GM12878 (cell line): ENCODE measurements around the gene CHRNA5. TPM values are rescaled to one million over a fixed set of nuclear protein-coding genes. Genes with fewer than 3 reads are reported as not detected.

Experiments
- ATAC-seq: fragments of 200-7000 bp; cut with Tn5 transposase; 3 replicates; pipeline ENCODE4 v1.9.1; 2020; ENCODE audit warnings: mild to moderate bottlenecking, moderate library complexity
- BruUV-seq: library from RNA; stranded (reverse); fragments of 400-500 nt; replicated peaks from 2 replicates; lab custom pipeline; 2021; lab: Mats Ljungman, UMichigan
- CTCF ChIA-PET: fragments of 300-600 bp; sonication (Branson Sonifier 250); formaldehyde crosslinking; extraction: SDS; loops from one replicate; lab custom pipeline; 2021; ENCODE audit warnings: inconsistent platforms; lab: Yijun Ruan, JAX
- POLR2A ChIA-PET: fragments of 350-600 bp; formaldehyde crosslinking; extraction: SDS; loops from one replicate; lab custom pipeline; 2021; ENCODE audit warnings: inconsistent platforms; lab: Charles Lee
- RAD21 ChIA-PET: fragments of 300-600 bp; sonication (Branson Sonifier 250); formaldehyde crosslinking; loops from one replicate; lab custom pipeline; 2023; ENCODE audit warnings: antibody characterized with exemption; ENCODE audit not compliant: unreplicated experiment; lab: Charles Lee
- SMC1A ChIA-PET: fragments of 300-600 bp; sonication (Branson Sonifier 250); formaldehyde crosslinking; loops from one replicate; lab custom pipeline; 2023; ENCODE audit not compliant: unreplicated experiment, uncharacterized antibody; lab: Charles Lee
- DNase-seq: peaks from one replicate; pipeline ENCODE4 v3.0.0-alpha.2; 2011; ENCODE audit warnings: low read depth, low spot score
- FAIRE-seq: peaks from 3 replicates; lab custom pipeline; 2011; peaks lifted over from hg19 to GRCh38; lab: Jason Lieb, UNC
- H2AFZ ChIP-seq: 2 replicates; pipeline ENCODE4 v1.6.0; 2011; ENCODE audit warnings: low read depth, low read length, control low read depth; ENCODE audit not compliant: control insufficient read depth
- H3K27ac ChIP-seq: 2 replicates; pipeline ENCODE4 v1.5.1; 2011; ENCODE audit warnings: control low read depth; ENCODE audit not compliant: control insufficient read depth, insufficient read depth
- H3K27me3 ChIP-seq, 2 experiments: replicated peaks in 1 of 2; 2 replicates each; pipeline versions ENCODE4 v1.6.0 to v1.6.1; 2011; ENCODE audit warnings: low read length in 1 of 2; ENCODE audit not compliant: control insufficient read depth in 2 of 2, insufficient read depth in 2 of 2
- H3K36me3 ChIP-seq, 2 experiments: 2 replicates each; pipeline ENCODE4 v1.5.1; 2011; ENCODE audit warnings: low read length in 1 of 2; ENCODE audit not compliant: control insufficient read depth in 2 of 2, insufficient read depth in 2 of 2
- H3K4me1 ChIP-seq: 2 replicates; pipeline ENCODE4 v1.6.1; 2011; ENCODE audit warnings: mild to moderate bottlenecking, low read length, moderate library complexity, mixed read lengths; ENCODE audit not compliant: control insufficient read depth, insufficient read depth
- H3K4me2 ChIP-seq: 2 replicates; pipeline ENCODE4 v1.6.0; 2011; ENCODE audit warnings: control low read depth; ENCODE audit not compliant: control insufficient read depth, insufficient read depth
- H3K4me3 ChIP-seq: fragments of 200-600 bp; sonication (generic); 2 replicates; pipeline ENCODE4 v1.5.1; 2016
- H3K79me2 ChIP-seq: 2 replicates; pipeline ENCODE4 v1.6.0; 2011; ENCODE audit warnings: low read length; ENCODE audit not compliant: control insufficient read depth, insufficient read depth
- H3K9ac ChIP-seq: 2 replicates; pipeline ENCODE4 v1.8.0; 2011; ENCODE audit warnings: low read length, control low read depth, mixed read lengths; ENCODE audit not compliant: control insufficient read depth, insufficient read depth
- H3K9me3 ChIP-seq: replicated peaks from 3 replicates; pipeline ENCODE4 v1.5.1; 2011; ENCODE audit warnings: mild to moderate bottlenecking, low read length; ENCODE audit not compliant: control insufficient read depth, insufficient read depth
- H4K20me1 ChIP-seq: 2 replicates; pipeline ENCODE4 v1.6.0; 2011; ENCODE audit not compliant: control insufficient read depth, insufficient read depth
- ATF7 ChIP-seq: fragments of 450-650 bp; IDR thresholded peaks from 2 replicates; pipeline ENCODE4 v1.6.1; 2016; ENCODE audit warnings: low read depth, mild to moderate bottlenecking
- CREB1 ChIP-seq: IDR thresholded peaks from 2 replicates; pipeline ENCODE4 v1.6.1; 2012; ENCODE audit warnings: low read depth, mild to moderate bottlenecking, inconsistent platforms
- DPF2 ChIP-seq: fragments of 450-650 bp; IDR thresholded peaks from 2 replicates; pipeline ENCODE4 v1.6.1; 2017; ENCODE audit warnings: mild to moderate bottlenecking
- FOXK2 ChIP-seq: fragments of 450-650 bp; IDR thresholded peaks from 2 replicates; pipeline ENCODE4 v1.6.1; 2017; ENCODE audit warnings: mild to moderate bottlenecking, moderate library complexity
- FOXM1 ChIP-seq: IDR thresholded peaks from 2 replicates; pipeline ENCODE4 v1.6.1; 2012; ENCODE audit warnings: low read depth, mild to moderate bottlenecking, inconsistent platforms, low read length, moderate library complexity
- HDAC2 ChIP-seq: fragments of 200-600 bp; sonication (generic); IDR thresholded peaks from 2 replicates; pipeline ENCODE4 v1.6.1; 2017
- IKZF2 ChIP-seq, 2 experiments: fragments of 450-650 bp; IDR thresholded peaks; 2 replicates each; pipeline ENCODE4 v1.6.1; 2017; ENCODE audit warnings: mild to moderate bottlenecking in 2 of 2, moderate library complexity in 2 of 2
- KAT2A ChIP-seq: conservative IDR thresholded peaks from 2 replicates; pipeline ENCODE4 v1.6.1; 2011; ENCODE audit warnings: low read depth, low read length; ENCODE audit not compliant: control insufficient read depth
- NRF1 ChIP-seq: conservative IDR thresholded peaks from 2 replicates; pipeline ENCODE4 v1.6.1; 2011; ENCODE audit warnings: mild to moderate bottlenecking, low read depth, low read length, improper control_type of control experiment
- PML ChIP-seq: IDR thresholded peaks from 2 replicates; pipeline ENCODE4 v1.6.1; 2012; ENCODE audit warnings: low read length, inconsistent platforms
- POLR2AphosphoS2 ChIP-seq: IDR thresholded peaks from 2 replicates; pipeline ENCODE4 v1.6.1; 2011; ENCODE audit warnings: low read depth, mild to moderate bottlenecking, low read length, improper control_type of control experiment, moderate library complexity
- POLR2AphosphoS5 ChIP-seq: IDR thresholded peaks from 2 replicates; pipeline ENCODE4 v1.6.1; 2011; ENCODE audit warnings: mild to moderate bottlenecking, low read length, inconsistent platforms
- RUNX3 ChIP-seq: IDR thresholded peaks from 2 replicates; pipeline ENCODE4 v1.6.1; 2012; ENCODE audit warnings: low read length, inconsistent platforms
- SP1 ChIP-seq: IDR thresholded peaks from one replicate; pipeline ENCODE4 v1.6.1; 2011; ENCODE audit warnings: low read depth, low read length
- TAF1 ChIP-seq: IDR thresholded peaks from 2 replicates; pipeline ENCODE4 v1.6.1; 2011; ENCODE audit warnings: mild to moderate bottlenecking, low read depth, low read length, borderline replicate concordance
- ZNF592 ChIP-seq: fragments of 450-650 bp; IDR thresholded peaks from 2 replicates; pipeline ENCODE4 v1.6.1; 2017; ENCODE audit warnings: mild to moderate bottlenecking, moderate library complexity
- WGBS: methylation state at CpG from one replicate; pipeline ENCODE4 v1.1.6; 2016; ENCODE audit warnings: low lambda C conversion rate; ENCODE audit not compliant: insufficient replicate concordance, insufficient coverage; ENCODE audit errors: missing lambda C conversion rate; 5-methylcytosine and 5-hydroxymethylcytosine counted together
- in situ Hi-C: fragments of 300-500 bp; cut with MboI; formaldehyde crosslinking; loops from 9 replicates; pipeline ENCODE4 v1.14.3; 2018; ENCODE audit warnings: mixed read lengths
- intact Hi-C: fragments of 100-400 bp; cut with micrococcal nuclease; formaldehyde crosslinking; loops from one replicate; pipeline ENCODE4 v1.14.2; 2022; ENCODE audit not compliant: unreplicated experiment
- polyA plus RNA-seq, 11 experiments: library from polyadenylated mRNA; depleted of rRNA in 4 of 11; unstranded in 6 of 11; stranded (reverse) in 5 of 11; fragments of >200 nt; fragmentation: Nextera tagmentation in 4 of 11; fragmentation: Illumina TruSeq in 1 of 11; extraction: Ambion mirVana in 4 of 11; extraction: Trizol in 1 of 11; gene quantifications; 1 replicate in 1 of 11; 2 replicates in 10 of 11; pipeline versions ENCODE4 v1.2.1 to v1.2.3, GENCODE V29; 2011 to 2016; ENCODE audit warnings: inconsistent platforms in 2 of 11, missing spikeins in 2 of 11, low read depth in 1 of 11
- total RNA-seq, 4 experiments: library from RNA; depleted of rRNA in 3 of 4; stranded (reverse); fragments of >200 nt in 3 of 4; fragmentation: Illumina TruSeq in 1 of 4; extraction: Trizol in 1 of 4; gene quantifications; 2 replicates each; pipeline versions ENCODE4 v1.2.1 to v1.2.3, GENCODE V29; 2013 to 2021
- TF ChIP-seq, protein P1 (sequence below): IDR thresholded peaks from 2 replicates; pipeline ENCODE4 v1.6.1; 2012; ENCODE audit warnings: low read depth, low read length, improper control_type of control experiment

Gene CHRNA5
- total and polyA plus RNA-seq, 10 of the 15 experiments (the other 5 are each of a cell fraction or from before 2014, with no cell fraction given), result 0.74 to 21.4 (median 12.7) TPM

DNA sequence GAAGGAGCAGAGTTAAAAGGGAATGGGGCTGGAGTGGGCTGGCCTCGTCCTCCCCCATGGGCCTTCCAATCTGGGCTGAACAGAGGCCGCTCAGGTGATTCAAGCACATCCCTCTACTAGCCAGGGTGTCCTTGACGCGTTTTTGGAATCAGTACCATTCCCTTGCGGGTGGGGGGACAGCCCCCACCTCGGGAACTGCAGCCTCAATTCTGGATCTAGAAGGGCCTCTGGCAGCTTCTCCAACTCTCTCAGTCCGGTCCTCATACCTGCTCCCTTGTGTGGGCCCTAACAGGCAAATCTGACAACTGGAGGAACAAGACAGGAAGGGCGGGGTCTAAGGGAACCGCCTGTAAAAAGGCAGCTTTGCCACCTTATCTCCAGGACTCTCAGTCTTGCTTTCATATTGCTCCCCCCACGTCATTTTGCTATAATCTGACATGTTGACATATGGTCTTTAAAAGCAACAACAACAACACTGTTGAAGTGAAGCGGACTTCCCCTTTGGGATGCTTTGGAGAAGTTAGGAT, 76.5 kb downstream of the CHRNA5 start:
- Histone ChIP-seq H2AFZ (no peak overlapping the region), H3K4me1 (no peaks in the 10 kb centered on the region), H3K9me3 (no peaks in the 10 kb centered on the region), H3K4me2 (no peak overlapping the region), H3K27me3 (peaks cover 3 to 4% of the 10 kb centered on the region in 2 experiments; a peak in 3 of 4 replicates), H3K9ac (no peak overlapping the region), H3K36me3 (no peaks in the 10 kb centered on the region; a peak in 1 of 4 replicates), H3K4me3 (no peak overlapping the region), H3K27ac (no peak overlapping the region), H4K20me1 (no peaks in the 10 kb centered on the region), H3K79me2 (no peaks in the 10 kb centered on the region)
- TF ChIP-seq HDAC2 (no peak), POLR2AphosphoS2 (no peak), KAT2A (no peak), ATF7 (no peak), ZNF592 (no peak), FOXK2 (no peak), RUNX3 (no peak), CREB1 (no peak), PML (no peak), IKZF2 (IDR thresholded peaks at IDR 0.05) (no peak), NRF1 (no peak), TAF1 (no peak), SP1 (no peak), POLR2AphosphoS5 (no peak), FOXM1 (no peak), DPF2 (no peak)
- TF ChIP-seq, protein P1, sequence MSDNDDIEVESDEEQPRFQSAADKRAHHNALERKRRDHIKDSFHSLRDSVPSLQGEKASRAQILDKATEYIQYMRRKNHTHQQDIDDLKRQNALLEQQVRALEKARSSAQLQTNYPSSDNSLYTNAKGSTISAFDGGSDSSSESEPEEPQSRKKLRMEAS, result no peak
- ChIA-PET RAD21 (no interaction called here), POLR2A (no interaction called here), SMC1A (interaction anchor here (1.2 kb wide), 1 partner anchor 67 kb away, joined by 4 read pairs; no protein-coding TSS in a partner anchor), CTCF (no interaction called here)
- in situ Hi-C loops (no loop called here), intact Hi-C loops (no loop called here)
- FAIRE-seq (no peak), DNase-seq (no peak), ATAC-seq (no peak)
- no TSS peak for BruUV-seq
- 53% methylated on average over 11 of the region's 11 CpGs for WGBS
